ENCODE data around the gene NADSYN1.

GRCh38 chr11:71505001-71505400 is 52.0 kb downstream of the NADSYN1 start:
- TF ChIP-seq CTCF (conservative IDR thresholded peaks at IDR 0.05; ENCODE audit: low read depth, low read length) = no peak
- TF ChIP-seq EZH2 (IDR thresholded peaks at IDR 0.05; ENCODE audit: borderline replicate concordance, low read depth, low read length, poor library complexity, severe bottlenecking) = no peak
